ENCODE measurements around the gene C4orf51.
A peak's percentile ranks its signal among the peaks of the same experiment; 100 is the strongest.

The C4orf51 gene

GRCh38 chr4:145757188-145757587 lies 77.2 kb downstream of the C4orf51 start:
- no peak for DNase-seq (ENCODE audit: low spot score)

GRCh38 chr4:145760176-145760575 lies 80.2 kb downstream of the C4orf51 start:
- DNase-seq (ENCODE audit: low spot score), result no peak

GRCh38 chr4:145760961-145761929 lies 81.3 kb downstream of the C4orf51 start:
- DNase-seq (ENCODE audit: low spot score), result peak; percentile 50

GRCh38 chr4:145762719-145763118 lies 82.8 kb downstream of the C4orf51 start:
- DNase-seq (ENCODE audit: low spot score), result no peak

GRCh38 chr4:145763399-145763798 lies 83.5 kb downstream of the C4orf51 start:
- DNase-seq (ENCODE audit: low spot score), result no peak

- no peak for DNase-seq (ENCODE audit: low spot score)
Observed at GRCh38 chr4:145766273-145766672, 86.3 kb downstream of the C4orf51 start.

GRCh38 chr4:145769450-145770037 lies 89.6 kb downstream of the C4orf51 start:
- DNase-seq (ENCODE audit: low spot score), result no peak

- DNase-seq (ENCODE audit: low spot score), result no peak
Observed at GRCh38 chr4:145770124-145770523, 90.2 kb downstream of the C4orf51 start.

- DNase-seq (ENCODE audit: low spot score), result no peak
Observed at GRCh38 chr4:145772347-145772746, 92.4 kb downstream of the C4orf51 start.

GRCh38 chr4:145773581-145774234 lies 93.8 kb downstream of the C4orf51 start:
- DNase-seq (ENCODE audit: low spot score), result no peak

- no peak for DNase-seq (ENCODE audit: low spot score)
Observed at GRCh38 chr4:145774473-145774872, 94.5 kb downstream of the C4orf51 start.

GRCh38 chr4:145775406-145775805 lies 95.5 kb downstream of the C4orf51 start:
- no peak for DNase-seq (ENCODE audit: low spot score)

GRCh38 chr4:145776208-145776607 lies 96.3 kb downstream of the C4orf51 start:
- no peak for DNase-seq (ENCODE audit: low spot score)

- no peak for DNase-seq (ENCODE audit: low spot score)
Observed at GRCh38 chr4:145779319-145779801, 99.4 kb downstream of the C4orf51 start.

GRCh38 chr4:145781351-145781750 lies 101.4 kb downstream of the C4orf51 start:
- DNase-seq (ENCODE audit: low spot score), result no peak
